ENCODE measurements around the gene SCO2.

GRCh38 chr22:50483556-50483955, 41.8 kb downstream of the SCO2 start:
- TF ChIP-seq CTCF (IDR thresholded peaks at IDR 0.05): no peak
- no peak for TF ChIP-seq POLR2A (IDR thresholded peaks at IDR 0.05)

Measured in right lobe of liver (tissue), 4 donors.